Natural killer cell (primary cell): ENCODE data around the gene ANKRD18A. TPM values are rescaled to one million over a fixed set of nuclear protein-coding genes. Genes with fewer than 3 reads are reported as not detected.

Experiments used
- ATAC-seq, 3 donors: fragments of 150-1000 bp in 2 of 3; fragments of 200-7000 bp in 1 of 3; cut with Tn5 transposase; 1 replicate in 1 of 3; 2 replicates in 2 of 3; pipeline ENCODE4 v1.10.0; 2021; ENCODE audit warnings: mild to moderate bottlenecking in 2 of 3, moderate library complexity in 2 of 3
- DNase-seq, 2 donors: peaks; one replicate each; pipeline versions ENCODE4 v3.0.0 to v3.0.0-alpha.2; 2013 to 2021; ENCODE audit warnings: mixed read lengths in 1 of 2
- H3K27ac ChIP-seq: one replicate; pipeline ENCODE4 v1.5.1; 2013; ENCODE audit warnings: mild to moderate bottlenecking, low read length
- H3K27me3 ChIP-seq: one replicate; pipeline ENCODE4 v1.6.1; 2013; ENCODE audit warnings: low read length; ENCODE audit not compliant: control insufficient read depth, insufficient read depth
- H3K36me3 ChIP-seq: one replicate; pipeline ENCODE4 v1.6.1; 2013; ENCODE audit warnings: low read length; ENCODE audit not compliant: control insufficient read depth, insufficient read depth
- H3K4me1 ChIP-seq: one replicate; pipeline ENCODE4 v1.6.1; 2013; ENCODE audit warnings: low read length; ENCODE audit not compliant: control insufficient read depth, insufficient read depth
- H3K4me3 ChIP-seq: one replicate; pipeline ENCODE4 v1.5.1; 2013; ENCODE audit warnings: low read length
- H3K9me3 ChIP-seq: one replicate; pipeline ENCODE4 v1.6.1; 2013; ENCODE audit warnings: low read length; ENCODE audit not compliant: control insufficient read depth, insufficient read depth
- H3K27ac Mint-ChIP-seq, 2 donors: one replicate each; pipeline ENCODE4 v1.8.0; 2022; ENCODE audit warnings: mild to moderate bottlenecking in 2 of 2, mixed read lengths in 2 of 2, moderate library complexity in 1 of 2
- H3K27me3 Mint-ChIP-seq, 2 donors: one replicate each; pipeline ENCODE4 v1.8.0; 2022; ENCODE audit warnings: low read depth in 2 of 2, mixed read lengths in 2 of 2
- H3K36me3 Mint-ChIP-seq: one replicate; pipeline ENCODE4 v1.8.0; 2022; ENCODE audit warnings: mixed read lengths
- H3K4me1 Mint-ChIP-seq, 2 donors: one replicate each; pipeline ENCODE4 v1.8.0; 2022; ENCODE audit warnings: mixed read lengths in 2 of 2
- H3K4me3 Mint-ChIP-seq: one replicate; pipeline ENCODE4 v1.8.0; 2022; ENCODE audit warnings: mild to moderate bottlenecking, moderate library complexity, mixed read lengths
- H3K9me3 Mint-ChIP-seq, 2 donors: one replicate each; pipeline ENCODE4 v1.8.0; 2022; ENCODE audit warnings: mixed read lengths in 2 of 2
- WGBS: methylation state at CpG from one replicate; pipeline ENCODE4 v1.1.7; 2013; ENCODE audit warnings: missing lambda C conversion rate; ENCODE audit not compliant: insufficient coverage; 5-methylcytosine and 5-hydroxymethylcytosine counted together
- intact Hi-C: fragments of 100-400 bp; cut with micrococcal nuclease; formaldehyde crosslinking; loops from one replicate; pipeline ENCODE4 v1.14.2; 2022
- total RNA-seq, 4 donors: library from RNA; stranded (reverse); fragments of 120-200 nt in 1 of 4; gene quantifications; one replicate each; pipeline versions ENCODE4 v1.2.3 to v1.2.4, GENCODE V29; 2013 to 2022
- TF ChIP-seq, protein P1 (sequence below): fragments of 200-600 bp; IDR thresholded peaks from one replicate; pipeline ENCODE4 v1.8.0; 2022; ENCODE audit warnings: antibody characterized with exemption

Gene ANKRD18A
- total RNA-seq, 3 donors from 2014 or later (not counting 1 experiment from before 2014, with no cell fraction given) = 0.25 to 1.5 TPM; not detected in 1

DNA sequence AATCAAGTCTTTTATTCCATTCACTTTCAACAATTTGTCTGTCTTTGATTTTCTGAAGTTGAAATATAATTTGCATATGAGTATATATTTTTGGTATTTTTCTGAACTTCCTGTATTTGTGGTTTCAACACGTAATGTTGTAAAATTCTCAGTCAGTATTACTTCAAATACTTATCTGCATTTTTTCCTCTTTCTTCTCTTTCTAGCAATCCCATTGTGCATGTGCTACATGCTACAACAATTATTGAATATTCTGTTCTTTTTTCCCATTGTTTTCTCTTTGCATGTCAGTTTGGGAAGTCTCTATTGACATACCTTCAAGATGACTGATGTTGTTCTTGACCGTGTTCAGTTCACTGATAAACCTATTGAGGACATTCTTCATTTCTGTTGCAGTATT, 5.6 kb upstream of the ANKRD18A start:
- peaks cover 26% of the 10 kb centered on the region for H3K27me3 ChIP-seq
- Mint-ChIP-seq H3K4me3 (no peak overlapping the region), H3K4me1 (peaks cover 10 to 15% of the 10 kb centered on the region in 2 donors), H3K9me3 (peaks cover 2 to 3% of the 10 kb centered on the region in 2 donors), H3K27ac (no peak overlapping the region), H3K27me3 (peaks cover 33 to 45% of the 10 kb centered on the region in 2 donors), H3K36me3 (no peaks in the 10 kb centered on the region)
- intact Hi-C loops = no loop called here
- no peaks in the 10 kb centered on the region for H3K36me3 ChIP-seq
- no peak overlapping the region for H3K27ac ChIP-seq
- peaks cover 16% of the 10 kb centered on the region for H3K4me1 ChIP-seq
- TF ChIP-seq, protein P1, sequence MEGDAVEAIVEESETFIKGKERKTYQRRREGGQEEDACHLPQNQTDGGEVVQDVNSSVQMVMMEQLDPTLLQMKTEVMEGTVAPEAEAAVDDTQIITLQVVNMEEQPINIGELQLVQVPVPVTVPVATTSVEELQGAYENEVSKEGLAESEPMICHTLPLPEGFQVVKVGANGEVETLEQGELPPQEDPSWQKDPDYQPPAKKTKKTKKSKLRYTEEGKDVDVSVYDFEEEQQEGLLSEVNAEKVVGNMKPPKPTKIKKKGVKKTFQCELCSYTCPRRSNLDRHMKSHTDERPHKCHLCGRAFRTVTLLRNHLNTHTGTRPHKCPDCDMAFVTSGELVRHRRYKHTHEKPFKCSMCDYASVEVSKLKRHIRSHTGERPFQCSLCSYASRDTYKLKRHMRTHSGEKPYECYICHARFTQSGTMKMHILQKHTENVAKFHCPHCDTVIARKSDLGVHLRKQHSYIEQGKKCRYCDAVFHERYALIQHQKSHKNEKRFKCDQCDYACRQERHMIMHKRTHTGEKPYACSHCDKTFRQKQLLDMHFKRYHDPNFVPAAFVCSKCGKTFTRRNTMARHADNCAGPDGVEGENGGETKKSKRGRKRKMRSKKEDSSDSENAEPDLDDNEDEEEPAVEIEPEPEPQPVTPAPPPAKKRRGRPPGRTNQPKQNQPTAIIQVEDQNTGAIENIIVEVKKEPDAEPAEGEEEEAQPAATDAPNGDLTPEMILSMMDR = no peak
- H3K9me3 ChIP-seq = no peaks in the 10 kb centered on the region
- ATAC-seq (no peak), DNase-seq (no peak)
- H3K4me3 ChIP-seq = no peak overlapping the region
- WGBS = 17% methylated on average over 1 of the region's 2 CpGs

DNA sequence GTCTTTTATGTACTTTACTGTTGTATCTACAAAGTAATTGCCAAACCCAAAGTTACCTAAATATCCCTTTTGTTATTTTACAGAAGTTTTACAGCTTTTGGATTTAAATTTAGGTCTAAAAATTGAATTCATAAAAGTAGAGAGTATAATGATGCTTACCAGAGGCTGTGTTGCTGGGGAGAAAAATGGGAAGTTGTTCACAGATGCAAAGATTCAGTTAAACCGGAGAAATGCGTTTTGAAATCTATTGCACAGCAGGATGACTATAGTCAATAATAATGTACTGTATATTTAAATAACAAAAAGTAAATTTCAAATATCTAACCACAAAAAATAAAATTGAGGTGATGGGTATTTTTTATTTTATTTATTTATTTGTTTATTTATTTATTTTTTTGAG, 2.6 kb upstream of the ANKRD18A start:
- no CpG with 5 or more reads among the region's 2 CpGs for WGBS
- Histone ChIP-seq H3K27me3 (peaks cover 30% of the 10 kb centered on the region), H3K4me1 (peaks cover 28% of the 10 kb centered on the region), H3K4me3 (no peak overlapping the region), H3K36me3 (no peaks in the 10 kb centered on the region), H3K9me3 (no peaks in the 10 kb centered on the region), H3K27ac (no peak overlapping the region)
- DNase-seq (no peak), ATAC-seq (no peak)
- Mint-ChIP-seq H3K4me3 (peak overlapping the region; percentile 76), H3K4me1 (peaks cover 17 to 24% of the 10 kb centered on the region in 2 donors), H3K27ac (no peak overlapping the region), H3K9me3 (peaks cover 2 to 3% of the 10 kb centered on the region in 2 donors), H3K27me3 (peaks cover 47 to 54% of the 10 kb centered on the region in 2 donors), H3K36me3 (no peaks in the 10 kb centered on the region)
- intact Hi-C loops = no loop called here
- TF ChIP-seq, protein P1 = no peak

DNA sequence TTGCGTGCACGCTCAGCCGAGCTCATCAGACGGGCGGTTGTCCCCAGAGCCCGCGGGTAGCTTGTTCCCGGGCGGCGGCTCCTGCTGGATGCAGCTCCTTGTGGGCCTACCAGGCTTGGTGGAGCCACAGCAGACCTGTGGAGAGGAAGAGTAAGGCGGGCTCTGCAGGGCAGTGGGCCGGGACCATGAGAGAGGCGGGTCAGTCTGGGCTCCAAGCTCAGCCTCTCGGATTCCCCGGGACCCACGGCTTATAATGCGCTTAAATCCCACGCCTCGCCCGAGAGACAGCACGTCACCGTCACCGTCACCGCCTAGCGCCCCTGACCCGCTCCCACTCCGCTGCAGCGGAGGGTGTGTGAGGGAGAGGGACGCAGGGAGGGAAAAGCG, 1.9 kb upstream of the ANKRD18A start:
- no peaks in the 10 kb centered on the region for H3K36me3 ChIP-seq
- no peak overlapping the region for H3K4me3 ChIP-seq
- DNase-seq (peak in 1 of 2 donors; percentile 18), ATAC-seq (peak in 1 of 3 donors; percentile 22)
- H3K27ac ChIP-seq = no peak overlapping the region
- H3K9me3 ChIP-seq = no peaks in the 10 kb centered on the region
- H3K4me1 ChIP-seq = peaks cover 28% of the 10 kb centered on the region
- peaks cover 30% of the 10 kb centered on the region for H3K27me3 ChIP-seq
- H3K36me3 Mint-ChIP-seq = no peaks in the 10 kb centered on the region
- peak overlapping the region; percentile 76 for H3K4me3 Mint-ChIP-seq
- peaks cover 51 to 57% of the 10 kb centered on the region in 2 donors for H3K27me3 Mint-ChIP-seq
- intact Hi-C loops = no loop called here
- H3K9me3 Mint-ChIP-seq = peaks cover 2 to 3% of the 10 kb centered on the region in 2 donors
- H3K4me1 Mint-ChIP-seq = peaks cover 17 to 24% of the 10 kb centered on the region in 2 donors
- 6% methylated on average over 26 of the region's 30 CpGs for WGBS
- H3K27ac Mint-ChIP-seq = no peak overlapping the region
- TF ChIP-seq, protein P1 = no peak
